HG03469 (cell line): ENCODE results near the gene CDC42EP5.

Source experiments
- ATAC-seq: cut with Tn5 transposase; IDR thresholded peaks from one replicate; pipeline ENCODE4 v1.9.1; 2021; ENCODE audit warnings: mild to moderate bottlenecking, moderate library complexity, moderate number of reproducible peaks; ENCODE audit not compliant: unreplicated experiment

Gene CDC42EP5

GRCh38 chr19:54428323-54429175 is 44.5 kb downstream of the CDC42EP5 start:
- ATAC-seq = no peak

- no peak for ATAC-seq
These were observed 45.5 kb downstream of the CDC42EP5 start for GRCh38 chr19:54427586-54427985.

- no peak for ATAC-seq
These were observed 46.7 kb downstream of the CDC42EP5 start for GRCh38 chr19:54426291-54426931.

GRCh38 chr19:54425382-54425723 is 47.7 kb downstream of the CDC42EP5 start:
- no peak for ATAC-seq

- ATAC-seq = no peak
These were observed 48.3 kb downstream of the CDC42EP5 start for GRCh38 chr19:54424660-54425381.

GRCh38 chr19:54424201-54424600 is 48.9 kb downstream of the CDC42EP5 start:
- ATAC-seq = no peak

- no peak for ATAC-seq
These were observed 51.0 kb downstream of the CDC42EP5 start for GRCh38 chr19:54422136-54422535.

GRCh38 chr19:54421521-54421920 is 51.6 kb downstream of the CDC42EP5 start:
- no peak for ATAC-seq

- no peak for ATAC-seq
These were observed 52.0 kb downstream of the CDC42EP5 start for GRCh38 chr19:54421169-54421516.

GRCh38 chr19:54420383-54421168 is 52.5 kb downstream of the CDC42EP5 start:
- ATAC-seq = no peak

GRCh38 chr19:54420068-54420382 is 53.1 kb downstream of the CDC42EP5 start:
- no peak for ATAC-seq

GRCh38 chr19:54418930-54419800 is 53.9 kb downstream of the CDC42EP5 start:
- ATAC-seq = no peak

GRCh38 chr19:54418030-54418929 is 54.8 kb downstream of the CDC42EP5 start:
- no peak for ATAC-seq

GRCh38 chr19:54416695-54417491 is 56.2 kb downstream of the CDC42EP5 start:
- no peak for ATAC-seq

- ATAC-seq = no peak
These were observed 57.0 kb downstream of the CDC42EP5 start for GRCh38 chr19:54415901-54416673.

- no peak for ATAC-seq
These were observed 57.7 kb downstream of the CDC42EP5 start, which contains the start of gene TTYH1 for GRCh38 chr19:54415208-54415900. Gene TTYH1, plus strand, starts transcription at chr19:54415464. Its CDS starts 89 bp downstream, at chr19:54415553.
